ENCODE data around the gene ELK4. TPM values are rescaled to one million over a fixed set of nuclear protein-coding genes. Genes with fewer than 3 reads are reported as not detected.
A peak's percentile ranks its signal among the peaks of the same experiment; 100 is the strongest.

ELK4 gene
- total RNA-seq, 1 donor from 2014 or later, result 36.3 TPM

- intact Hi-C loops (cut with micrococcal nuclease), result no loop called here
- no peak for DNase-seq
- no peaks in the 10 kb centered on the region for H3K9me3 ChIP-seq (replicated peaks)
- no peak for TF ChIP-seq CTCF (IDR thresholded peaks at IDR 0.05; ENCODE audit: borderline replicate concordance)
- H3K27ac ChIP-seq (replicated peaks), result peak overlapping the region; percentile 64
- peaks cover 18% of the 10 kb centered on the region for H3K4me1 ChIP-seq
- no peaks in the 10 kb centered on the region for H3K36me3 ChIP-seq
- peaks cover 30% of the 10 kb centered on the region for H3K27me3 ChIP-seq (ENCODE audit: low read depth)
- H3K4me3 ChIP-seq, result no peak overlapping the region
These were observed 48.2 kb downstream of the ELK4 start for GRCh38 chr1:205583461-205584130.

- no peak for TF ChIP-seq CTCF (IDR thresholded peaks at IDR 0.05; ENCODE audit: borderline replicate concordance)
- Histone ChIP-seq H3K4me1 (peaks cover 18% of the 10 kb centered on the region), H3K9me3 (replicated peaks) (no peaks in the 10 kb centered on the region), H3K27me3 (ENCODE audit: low read depth) (peaks cover 38% of the 10 kb centered on the region), H3K4me3 (no peak overlapping the region), H3K36me3 (no peaks in the 10 kb centered on the region), H3K27ac (replicated peaks) (peak overlapping the region; percentile 64)
- intact Hi-C loops (cut with micrococcal nuclease), result no loop called here
- DNase-seq, result no peak
These were observed 49.1 kb downstream of the ELK4 start for GRCh38 chr1:205582471-205583291.

GRCh38 chr1:205582046-205582445 is 49.8 kb downstream of the ELK4 start:
- DNase-seq, result no peak
- Histone ChIP-seq H3K27me3 (ENCODE audit: low read depth) (peaks cover 43% of the 10 kb centered on the region), H3K4me3 (no peak overlapping the region), H3K4me1 (peaks cover 18% of the 10 kb centered on the region), H3K36me3 (no peaks in the 10 kb centered on the region), H3K9me3 (replicated peaks) (no peaks in the 10 kb centered on the region), H3K27ac (replicated peaks) (peak overlapping the region; percentile 64)
- intact Hi-C loops (cut with micrococcal nuclease), result no loop called here
- no peak for TF ChIP-seq CTCF (IDR thresholded peaks at IDR 0.05; ENCODE audit: borderline replicate concordance)

GRCh38 chr1:205581321-205581980 is 50.4 kb downstream of the ELK4 start:
- H3K4me3 ChIP-seq, result no peak overlapping the region
- H3K36me3 ChIP-seq, result no peaks in the 10 kb centered on the region
- intact Hi-C loops (cut with micrococcal nuclease), result no loop called here
- peak overlapping the region; percentile 64 for H3K27ac ChIP-seq (replicated peaks)
- no peak for TF ChIP-seq CTCF (IDR thresholded peaks at IDR 0.05; ENCODE audit: borderline replicate concordance)
- H3K9me3 ChIP-seq (replicated peaks), result no peaks in the 10 kb centered on the region
- H3K27me3 ChIP-seq (ENCODE audit: low read depth), result peaks cover 43% of the 10 kb centered on the region
- H3K4me1 ChIP-seq, result peaks cover 18% of the 10 kb centered on the region
- DNase-seq, result no peak

GRCh38 chr1:205580923-205581180 is 51.0 kb downstream of the ELK4 start:
- intact Hi-C loops (cut with micrococcal nuclease), result no loop called here
- Histone ChIP-seq H3K9me3 (replicated peaks) (no peaks in the 10 kb centered on the region), H3K4me1 (peaks cover 18% of the 10 kb centered on the region), H3K27me3 (ENCODE audit: low read depth) (peaks cover 48% of the 10 kb centered on the region), H3K36me3 (no peaks in the 10 kb centered on the region), H3K4me3 (no peak overlapping the region), H3K27ac (replicated peaks) (no peak overlapping the region)
- TF ChIP-seq CTCF (IDR thresholded peaks at IDR 0.05; ENCODE audit: borderline replicate concordance), result no peak
- DNase-seq, result no peak
